Neural cell (in vitro differentiated cells): ENCODE data around the gene A1BG.

Source experiments
- EP300 ChIP-seq: fragments of 450-650 bp; conservative IDR thresholded peaks from 2 replicates; pipeline ENCODE4 v1.6.1; 2014; ENCODE audit warnings: antibody characterized with exemption, mild to moderate bottlenecking, moderate library complexity; ENCODE audit not compliant: poor library complexity, severe bottlenecking
- EZH2 ChIP-seq: fragments of 200-600, 300-800 bp; shearing (Covaris generic), sonication (generic); IDR thresholded peaks from 2 replicates; pipeline ENCODE4 v1.6.1; 2014; ENCODE audit warnings: antibody characterized with exemption, low read length, borderline replicate concordance, mild to moderate bottlenecking; ENCODE audit not compliant: insufficient read depth, poor library complexity, severe bottlenecking
- MXI1 ChIP-seq: fragments of 450-650 bp; conservative IDR thresholded peaks from 2 replicates; pipeline ENCODE4 v1.6.1; 2014; ENCODE audit warnings: antibody characterized with exemption, mild to moderate bottlenecking; ENCODE audit not compliant: poor library complexity, severe bottlenecking
- POLR2AphosphoS5 ChIP-seq: IDR thresholded peaks from 2 replicates; pipeline ENCODE4 v1.6.1; 2012
- SMC3 ChIP-seq: fragments of 450-650 bp; conservative IDR thresholded peaks from 2 replicates; pipeline ENCODE4 v1.6.1; 2014; ENCODE audit warnings: antibody characterized with exemption, mild to moderate bottlenecking, moderate library complexity; ENCODE audit not compliant: poor library complexity
- TAF1 ChIP-seq: IDR thresholded peaks from 2 replicates; pipeline ENCODE4 v1.6.1; 2012; ENCODE audit warnings: low read depth
- TF ChIP-seq, protein P1 (sequence below): fragments of 450-650 bp; IDR thresholded peaks from 2 replicates; pipeline ENCODE4 v1.5.1; 2014; ENCODE audit warnings: antibody characterized with exemption, mild to moderate bottlenecking, moderate library complexity; ENCODE audit not compliant: poor library complexity, severe bottlenecking
- TF ChIP-seq, protein P2 (sequence below): IDR thresholded peaks from 2 replicates; pipeline ENCODE4 v1.6.1; 2012; ENCODE audit warnings: borderline replicate concordance

DNA sequence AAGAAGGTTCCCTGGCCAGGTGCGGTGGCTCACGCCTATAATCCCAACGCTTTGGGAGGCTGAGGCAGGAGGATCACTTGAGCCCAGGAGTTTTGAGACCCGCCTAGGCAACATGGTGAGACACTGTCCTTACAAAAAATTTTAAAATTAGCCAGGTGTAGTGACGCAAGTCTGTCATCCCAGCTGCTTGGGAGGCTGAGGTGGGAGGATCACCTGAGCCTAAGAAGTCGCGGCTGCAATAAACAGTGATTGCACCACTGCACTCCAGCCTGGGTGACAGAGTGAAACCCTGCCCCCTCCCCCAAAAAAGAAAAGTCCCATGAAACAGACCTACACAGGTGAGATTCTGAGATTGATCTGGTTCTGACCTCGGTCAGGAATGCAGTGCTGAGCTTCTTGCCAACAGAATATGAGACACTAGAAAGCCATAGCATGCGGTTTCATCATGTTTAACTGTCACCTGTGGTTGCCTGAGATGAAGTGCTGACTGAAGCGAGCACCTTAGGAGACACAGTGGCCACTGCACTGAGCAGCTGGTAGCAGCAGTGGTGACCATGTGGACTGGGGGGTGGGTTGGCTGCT lies 2.0 kb upstream of the A1BG start:
- TF ChIP-seq, protein P1, sequence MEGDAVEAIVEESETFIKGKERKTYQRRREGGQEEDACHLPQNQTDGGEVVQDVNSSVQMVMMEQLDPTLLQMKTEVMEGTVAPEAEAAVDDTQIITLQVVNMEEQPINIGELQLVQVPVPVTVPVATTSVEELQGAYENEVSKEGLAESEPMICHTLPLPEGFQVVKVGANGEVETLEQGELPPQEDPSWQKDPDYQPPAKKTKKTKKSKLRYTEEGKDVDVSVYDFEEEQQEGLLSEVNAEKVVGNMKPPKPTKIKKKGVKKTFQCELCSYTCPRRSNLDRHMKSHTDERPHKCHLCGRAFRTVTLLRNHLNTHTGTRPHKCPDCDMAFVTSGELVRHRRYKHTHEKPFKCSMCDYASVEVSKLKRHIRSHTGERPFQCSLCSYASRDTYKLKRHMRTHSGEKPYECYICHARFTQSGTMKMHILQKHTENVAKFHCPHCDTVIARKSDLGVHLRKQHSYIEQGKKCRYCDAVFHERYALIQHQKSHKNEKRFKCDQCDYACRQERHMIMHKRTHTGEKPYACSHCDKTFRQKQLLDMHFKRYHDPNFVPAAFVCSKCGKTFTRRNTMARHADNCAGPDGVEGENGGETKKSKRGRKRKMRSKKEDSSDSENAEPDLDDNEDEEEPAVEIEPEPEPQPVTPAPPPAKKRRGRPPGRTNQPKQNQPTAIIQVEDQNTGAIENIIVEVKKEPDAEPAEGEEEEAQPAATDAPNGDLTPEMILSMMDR, result no peak
- TF ChIP-seq EZH2, result no peak
- TF ChIP-seq POLR2AphosphoS5, result no peak
- TF ChIP-seq EP300, result no peak
- TF ChIP-seq, protein P2, sequence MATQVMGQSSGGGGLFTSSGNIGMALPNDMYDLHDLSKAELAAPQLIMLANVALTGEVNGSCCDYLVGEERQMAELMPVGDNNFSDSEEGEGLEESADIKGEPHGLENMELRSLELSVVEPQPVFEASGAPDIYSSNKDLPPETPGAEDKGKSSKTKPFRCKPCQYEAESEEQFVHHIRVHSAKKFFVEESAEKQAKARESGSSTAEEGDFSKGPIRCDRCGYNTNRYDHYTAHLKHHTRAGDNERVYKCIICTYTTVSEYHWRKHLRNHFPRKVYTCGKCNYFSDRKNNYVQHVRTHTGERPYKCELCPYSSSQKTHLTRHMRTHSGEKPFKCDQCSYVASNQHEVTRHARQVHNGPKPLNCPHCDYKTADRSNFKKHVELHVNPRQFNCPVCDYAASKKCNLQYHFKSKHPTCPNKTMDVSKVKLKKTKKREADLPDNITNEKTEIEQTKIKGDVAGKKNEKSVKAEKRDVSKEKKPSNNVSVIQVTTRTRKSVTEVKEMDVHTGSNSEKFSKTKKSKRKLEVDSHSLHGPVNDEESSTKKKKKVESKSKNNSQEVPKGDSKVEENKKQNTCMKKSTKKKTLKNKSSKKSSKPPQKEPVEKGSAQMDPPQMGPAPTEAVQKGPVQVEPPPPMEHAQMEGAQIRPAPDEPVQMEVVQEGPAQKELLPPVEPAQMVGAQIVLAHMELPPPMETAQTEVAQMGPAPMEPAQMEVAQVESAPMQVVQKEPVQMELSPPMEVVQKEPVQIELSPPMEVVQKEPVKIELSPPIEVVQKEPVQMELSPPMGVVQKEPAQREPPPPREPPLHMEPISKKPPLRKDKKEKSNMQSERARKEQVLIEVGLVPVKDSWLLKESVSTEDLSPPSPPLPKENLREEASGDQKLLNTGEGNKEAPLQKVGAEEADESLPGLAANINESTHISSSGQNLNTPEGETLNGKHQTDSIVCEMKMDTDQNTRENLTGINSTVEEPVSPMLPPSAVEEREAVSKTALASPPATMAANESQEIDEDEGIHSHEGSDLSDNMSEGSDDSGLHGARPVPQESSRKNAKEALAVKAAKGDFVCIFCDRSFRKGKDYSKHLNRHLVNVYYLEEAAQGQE, result no peak
- TF ChIP-seq TAF1, result no peak
- no peak for TF ChIP-seq MXI1
- TF ChIP-seq SMC3, result no peak
